Body of pancreas (tissue), 4 donors: Measurements from ENCODE around the gene TNRC6B. TPM values are rescaled to one million over a fixed set of nuclear protein-coding genes. Genes with fewer than 3 reads are reported as not detected.
"Not testable (repeated sequence)": the region's sequence is repeated elsewhere in the genome, so short reads cannot be mapped to it uniquely, and the experiment has no call there.

ENCODE experiments used
- ATAC-seq: fragments of 150-250 bp; one replicate; pipeline ENCODE4 v1.9.1; 2016
- DNase-seq, 4 donors: peaks; one replicate each; pipeline ENCODE4 v3.0.0-alpha.2; 2019
- H3K27ac ChIP-seq, 4 donors: fragments of 200-600 bp; sonication (generic); 1 replicate in 3 of 4; 2 replicates in 1 of 4; pipeline versions ENCODE4 v1.5.1 to v1.6.1; 2016 to 2019; ENCODE audit warnings: mild to moderate bottlenecking in 1 of 4, mixed read lengths in 1 of 4, moderate library complexity in 1 of 4
- H3K27me3 ChIP-seq, 2 donors: fragments of 200-600 bp; sonication (generic); one replicate each; pipeline ENCODE4 v1.6.0; 2016; ENCODE audit warnings: mild to moderate bottlenecking in 1 of 2
- H3K36me3 ChIP-seq, 2 donors: fragments of 200-600 bp; sonication (generic); replicated peaks in 1 of 2; 2 replicates each; pipeline ENCODE4 v1.5.1; 2016; ENCODE audit warnings: low read depth in 2 of 2; ENCODE audit not compliant: insufficient read depth in 1 of 2
- H3K4me1 ChIP-seq: fragments of 200-600 bp; sonication (generic); one replicate; pipeline ENCODE4 v1.6.0; 2016
- H3K4me3 ChIP-seq, 2 donors: fragments of 200-600 bp; sonication (generic); 1 replicate in 1 of 2; 2 replicates in 1 of 2; pipeline ENCODE4 v1.5.1; 2016 to 2019
- H3K9me3 ChIP-seq, 3 donors: fragments of 200-600 bp; sonication (generic); 1 replicate in 2 of 3; 2 replicates in 1 of 3; pipeline ENCODE4 v1.5.1; 2016
- CTCF ChIP-seq, 7 experiments: fragments of 450-650 bp in 4 of 7; fragments of 200-600 bp in 3 of 7; sonication (generic) in 3 of 7; IDR thresholded peaks; one replicate each; pipeline ENCODE4 v1.5.1; 2016 to 2019; ENCODE audit warnings: antibody characterized with exemption in 7 of 7
- POLR2A ChIP-seq, 3 donors: fragments of 450-650 bp; IDR thresholded peaks; one replicate each; pipeline ENCODE4 v1.6.1; 2016; ENCODE audit warnings: antibody characterized with exemption in 3 of 3, mild to moderate bottlenecking in 2 of 3
- WGBS, 2 donors: methylation state at CpG; one replicate each; pipeline ENCODE4 v1.1.5; 2017; 5-methylcytosine and 5-hydroxymethylcytosine counted together
- intact Hi-C: fragments of 100-400 bp; cut with DNase I; formaldehyde crosslinking; loops from one replicate; pipeline ENCODE4 v1.15.1; 2023
- total RNA-seq, 2 donors: library from RNA; depleted of rRNA; stranded (reverse); fragments of >200 nt; gene quantifications; one replicate each; pipeline ENCODE4 v1.1.0, GENCODE V29; 2016

The TNRC6B gene
- total RNA-seq, 2 donors from 2014 or later, result 25.2 to 39.9 TPM

DNA sequence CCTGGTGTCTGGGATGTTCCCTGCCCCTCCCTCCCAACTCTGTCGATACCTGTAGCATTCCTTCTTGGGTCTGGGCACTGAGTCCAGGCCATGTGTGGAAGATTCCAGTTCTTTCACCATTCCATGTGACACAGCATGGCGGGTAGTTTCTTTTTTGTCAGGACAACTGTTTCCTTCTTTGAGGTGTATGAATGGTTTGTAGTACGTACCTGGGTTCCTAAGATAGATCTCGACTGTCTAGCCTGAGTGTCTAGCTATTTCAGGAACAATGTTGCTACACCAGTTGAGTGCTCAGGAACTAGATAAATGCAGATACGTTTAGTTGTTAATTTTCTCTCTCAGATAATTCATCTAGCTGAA lies 43.3 kb downstream of the TNRC6B start:
- Histone ChIP-seq H3K4me3 (no peak overlapping the region), H3K36me3 (no peaks in the 10 kb centered on the region), H3K27ac (no peak overlapping the region), H3K27me3 (no peaks in the 10 kb centered on the region), H3K9me3 (no peaks in the 10 kb centered on the region), H3K4me1 (peaks cover 52% of the 10 kb centered on the region)
- WGBS, 2 donors, result 79 to 80% methylated on average over 5 of the region's 5 CpGs
- ATAC-seq, result no peak
- DNase-seq, result no peak
- TF ChIP-seq POLR2A (IDR thresholded peaks at IDR 0.05) (no peak), CTCF (IDR thresholded peaks at IDR 0.05) (no peak)
- intact Hi-C loops, result no loop called here

GRCh38 chr22:40222979-40223378 lies 45.3 kb downstream of the TNRC6B start:
- intact Hi-C loops, H3K4me3 ChIP-seq, H3K27me3 ChIP-seq, H3K9me3 ChIP-seq, DNase-seq, H3K36me3 ChIP-seq, ATAC-seq, H3K27ac ChIP-seq: not testable (repeated sequence)
- peaks cover 59% of the 10 kb centered on the region for H3K4me1 ChIP-seq
- WGBS, 2 donors, result 87 to 89% methylated on average over 8 of the region's 8 CpGs

- H3K27me3 ChIP-seq, result no peaks in the 10 kb centered on the region
- H3K36me3 ChIP-seq, result no peaks in the 10 kb centered on the region
- 83 to 84% methylated on average over 6 of the region's 6 CpGs for whole genome bisulfite sequencing, 2 donors
- peaks cover 46% of the 10 kb centered on the region for H3K4me1 ChIP-seq
- intact Hi-C loops, result no loop called here
- no peak for DNase-seq
- no peak overlapping the region for H3K4me3 ChIP-seq
- H3K27ac ChIP-seq, result no peak overlapping the region
- no peak for ATAC-seq
- TF ChIP-seq CTCF (IDR thresholded peaks at IDR 0.05), result no peak
- no peak for TF ChIP-seq POLR2A (IDR thresholded peaks at IDR 0.05)
- H3K9me3 ChIP-seq, result no peaks in the 10 kb centered on the region
Measured at GRCh38 chr22:40224702-40225101, 47.0 kb downstream of the TNRC6B start.

DNA sequence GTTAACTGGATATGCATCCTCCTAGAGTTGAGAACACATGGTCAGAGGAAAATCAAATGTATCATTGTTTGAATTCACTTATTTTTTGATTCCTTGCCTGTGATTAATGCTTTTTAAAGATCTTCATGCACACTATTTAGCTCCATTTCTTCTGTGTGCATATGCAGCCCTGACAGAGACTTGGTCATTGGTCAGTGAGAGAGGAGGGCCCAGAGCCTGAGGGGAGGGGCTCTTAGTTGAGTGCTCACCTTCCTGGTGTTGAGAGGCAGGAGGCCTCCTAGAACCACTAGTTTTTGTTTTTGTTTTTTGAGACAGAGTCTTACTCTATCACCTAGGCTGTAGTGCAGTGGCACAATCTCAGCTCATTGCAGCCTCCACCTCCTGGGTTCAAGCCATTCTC lies 48.9 kb downstream of the TNRC6B start:
- H3K4me3 ChIP-seq, result no peak overlapping the region
- TF ChIP-seq CTCF (IDR thresholded peaks at IDR 0.05) (no peak), POLR2A (IDR thresholded peaks at IDR 0.05) (no peak)
- no peaks in the 10 kb centered on the region for H3K9me3 ChIP-seq
- H3K27ac ChIP-seq, result no peak overlapping the region
- H3K36me3 ChIP-seq, result no peaks in the 10 kb centered on the region
- no peak for ATAC-seq
- DNase-seq, result no peak
- H3K4me1 ChIP-seq, result peaks cover 33% of the 10 kb centered on the region
- intact Hi-C loops, result no loop called here
- no peaks in the 10 kb centered on the region for H3K27me3 ChIP-seq

DNA sequence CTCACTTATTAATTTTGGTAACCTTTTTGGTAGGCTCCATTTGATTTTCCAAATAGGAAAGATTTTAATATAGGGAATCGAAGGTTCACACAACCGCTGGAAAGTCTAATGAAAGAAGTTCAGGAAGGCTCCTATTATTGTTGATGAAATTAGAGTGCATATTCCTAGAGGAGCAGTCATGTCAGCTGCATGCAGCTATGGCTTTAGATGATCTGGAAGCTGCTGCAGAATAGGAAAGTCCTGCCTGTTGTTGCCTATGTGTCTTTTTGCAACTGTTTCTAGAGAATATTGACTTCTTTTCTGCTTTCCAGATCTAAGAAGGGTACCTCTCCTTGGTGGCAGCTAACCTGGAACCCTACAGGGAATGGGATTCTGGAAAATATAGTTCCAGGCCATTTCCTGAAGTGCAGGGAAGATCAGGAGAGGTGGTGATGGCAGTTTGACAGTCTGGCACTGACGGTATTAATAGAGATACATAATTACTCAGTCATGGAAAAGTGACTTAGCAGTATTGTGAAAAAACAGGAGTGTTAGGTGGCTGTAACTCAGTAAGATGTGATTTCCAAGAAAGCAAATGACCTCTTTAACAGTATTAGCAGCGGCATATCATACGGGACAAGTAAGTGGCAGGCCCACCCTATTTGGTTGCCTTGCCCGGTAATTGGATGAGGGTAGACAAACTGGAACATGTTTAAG lies 54.0 kb downstream of the TNRC6B start:
- intact Hi-C loops, result no loop called here
- no peaks in the 10 kb centered on the region for H3K36me3 ChIP-seq
- DNase-seq (no peak), ATAC-seq (no peak)
- H3K27me3 ChIP-seq, result no peaks in the 10 kb centered on the region
- H3K4me1 ChIP-seq, result peaks cover 7% of the 10 kb centered on the region
- 87 to 90% methylated on average over 6 of the region's 6 CpGs for WGBS, 2 donors
- no peaks in the 10 kb centered on the region for H3K9me3 ChIP-seq
- no peak overlapping the region for H3K27ac ChIP-seq
- TF ChIP-seq POLR2A (IDR thresholded peaks at IDR 0.05) (no peak), CTCF (IDR thresholded peaks at IDR 0.05) (no peak)
- no peak overlapping the region for H3K4me3 ChIP-seq
